Measurements from ENCODE around the gene TAF4. TPM values are rescaled to one million over a fixed set of nuclear protein-coding genes. Genes with fewer than 3 reads are reported as not detected.

The TAF4 gene
- total RNA-seq, 2 donors from 2014 or later: 25.5 to 39.9 TPM

DNA sequence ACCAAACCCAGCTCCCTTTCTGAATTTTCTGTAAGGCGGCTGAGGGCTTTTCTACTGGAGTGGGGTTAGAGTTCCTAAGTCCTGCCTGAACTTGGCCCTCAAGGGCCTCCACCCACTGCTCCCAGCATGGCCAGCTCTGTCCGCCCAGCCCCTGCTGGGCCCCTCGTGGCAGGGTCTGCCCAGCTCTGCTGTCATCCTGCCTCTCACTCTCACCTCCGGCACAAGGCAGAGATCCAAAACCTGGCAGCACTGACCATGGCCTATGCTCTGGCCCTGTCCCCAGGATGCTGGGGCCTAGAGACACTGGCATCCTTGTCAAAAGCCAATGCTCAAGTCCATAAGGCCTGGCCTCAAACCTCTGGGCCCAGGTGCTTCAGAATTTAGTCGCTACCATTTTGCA, 61.1 kb downstream of the TAF4 start:
- H3K9me3 Mint-ChIP-seq: no peaks in the 10 kb centered on the region
- Histone ChIP-seq H3K9me3 (ENCODE audit: control insufficient read depth, low read length) (no peaks in the 10 kb centered on the region), H3K4me1 (ENCODE audit: control insufficient read depth, insufficient read depth, low read length) (no peaks in the 10 kb centered on the region), H3K9ac (ENCODE audit: extremely low read depth, low read length, poor library complexity, severe bottlenecking) (no peak overlapping the region), H3K4me3 (ENCODE audit: low read length) (no peak overlapping the region), H3K27me3 (ENCODE audit: control insufficient read depth, insufficient read depth, low read length, poor library complexity, severe bottlenecking) (no peaks in the 10 kb centered on the region), H3K27ac (ENCODE audit: low read depth, low read length) (no peak overlapping the region), H3K36me3 (ENCODE audit: control insufficient read depth, insufficient read depth, low read length) (peaks cover 89% of the 10 kb centered on the region)
- H3K36me3 Mint-ChIP-seq (ENCODE audit: low read depth): peaks cover 70% of the 10 kb centered on the region
- no peak overlapping the region for H3K27ac Mint-ChIP-seq
- TF ChIP-seq, protein P1, sequence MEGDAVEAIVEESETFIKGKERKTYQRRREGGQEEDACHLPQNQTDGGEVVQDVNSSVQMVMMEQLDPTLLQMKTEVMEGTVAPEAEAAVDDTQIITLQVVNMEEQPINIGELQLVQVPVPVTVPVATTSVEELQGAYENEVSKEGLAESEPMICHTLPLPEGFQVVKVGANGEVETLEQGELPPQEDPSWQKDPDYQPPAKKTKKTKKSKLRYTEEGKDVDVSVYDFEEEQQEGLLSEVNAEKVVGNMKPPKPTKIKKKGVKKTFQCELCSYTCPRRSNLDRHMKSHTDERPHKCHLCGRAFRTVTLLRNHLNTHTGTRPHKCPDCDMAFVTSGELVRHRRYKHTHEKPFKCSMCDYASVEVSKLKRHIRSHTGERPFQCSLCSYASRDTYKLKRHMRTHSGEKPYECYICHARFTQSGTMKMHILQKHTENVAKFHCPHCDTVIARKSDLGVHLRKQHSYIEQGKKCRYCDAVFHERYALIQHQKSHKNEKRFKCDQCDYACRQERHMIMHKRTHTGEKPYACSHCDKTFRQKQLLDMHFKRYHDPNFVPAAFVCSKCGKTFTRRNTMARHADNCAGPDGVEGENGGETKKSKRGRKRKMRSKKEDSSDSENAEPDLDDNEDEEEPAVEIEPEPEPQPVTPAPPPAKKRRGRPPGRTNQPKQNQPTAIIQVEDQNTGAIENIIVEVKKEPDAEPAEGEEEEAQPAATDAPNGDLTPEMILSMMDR (conservative IDR thresholded peaks at IDR 0.05): no peak
- no peak overlapping the region for H3K4me3 Mint-ChIP-seq
- no peaks in the 10 kb centered on the region for H3K27me3 Mint-ChIP-seq (ENCODE audit: insufficient read depth)
- WGBS, 2 experiments (ENCODE audit: insufficient coverage in 1 of 2, insufficient read length in 1 of 2): 97 to 100% methylated on average over 3 to 5 of the region's 5 CpGs
- no peaks in the 10 kb centered on the region for H3K4me1 Mint-ChIP-seq
- no peak for DNase-seq

DNA sequence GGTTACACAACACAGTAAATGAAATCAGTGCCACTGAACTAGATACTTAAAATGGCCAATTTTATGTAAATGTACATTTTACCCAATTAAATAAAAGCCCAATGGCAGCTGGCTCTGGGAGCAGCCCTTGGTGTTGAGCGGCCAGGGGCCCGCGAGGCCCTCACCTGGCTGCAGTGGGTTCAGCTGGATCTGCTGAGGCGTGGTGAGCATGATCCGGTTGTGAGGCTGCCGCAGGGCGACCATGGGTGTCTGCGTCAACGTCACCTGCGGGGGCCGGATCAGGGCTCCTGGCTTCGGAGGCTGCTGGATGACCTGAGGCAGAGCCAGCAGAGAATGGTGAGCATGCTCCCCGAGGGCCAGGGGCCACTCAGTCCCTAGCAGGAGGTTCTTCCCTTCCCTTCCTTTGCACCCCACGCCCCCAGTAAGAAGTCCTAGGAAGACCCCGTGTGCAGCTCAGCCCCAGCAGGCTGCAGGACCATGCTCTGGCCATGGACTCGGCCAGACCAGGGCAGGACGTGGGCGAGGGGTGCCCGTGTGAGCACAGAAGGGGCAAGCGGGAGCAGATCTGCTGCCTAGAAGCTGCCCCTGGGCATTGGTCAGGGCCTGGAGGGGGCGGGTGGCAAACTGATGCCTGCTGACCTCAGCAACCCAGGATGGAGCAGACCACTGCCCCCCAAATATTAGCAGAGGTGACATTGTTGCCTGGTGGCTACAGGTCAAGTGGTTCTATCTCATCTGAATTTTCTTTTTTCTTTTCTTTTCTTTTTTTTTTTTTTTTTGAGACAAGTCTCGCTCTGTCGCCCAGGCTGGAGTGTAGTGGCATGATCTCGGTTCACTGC, 61.9 kb downstream of the TAF4 start:
- H3K4me3 ChIP-seq (ENCODE audit: low read length): no peak overlapping the region
- 96 to 98% methylated on average over 7 to 24 of the region's 24 CpGs for WGBS, 2 experiments (ENCODE audit: insufficient coverage in 1 of 2, insufficient read length in 1 of 2)
- H3K36me3 Mint-ChIP-seq (ENCODE audit: low read depth): peaks cover 69% of the 10 kb centered on the region
- no peaks in the 10 kb centered on the region for H3K9me3 Mint-ChIP-seq
- H3K27ac Mint-ChIP-seq: no peak overlapping the region
- peaks cover 89% of the 10 kb centered on the region for H3K36me3 ChIP-seq (ENCODE audit: control insufficient read depth, insufficient read depth, low read length)
- H3K27ac ChIP-seq (ENCODE audit: low read depth, low read length): no peak overlapping the region
- no peak overlapping the region for H3K9ac ChIP-seq (ENCODE audit: extremely low read depth, low read length, poor library complexity, severe bottlenecking)
- no peaks in the 10 kb centered on the region for H3K4me1 ChIP-seq (ENCODE audit: control insufficient read depth, insufficient read depth, low read length)
- no peak overlapping the region for H3K4me3 Mint-ChIP-seq
- H3K9me3 ChIP-seq (ENCODE audit: control insufficient read depth, low read length): no peaks in the 10 kb centered on the region
- DNase-seq: no peak
- H3K4me1 Mint-ChIP-seq: no peaks in the 10 kb centered on the region
- TF ChIP-seq, protein P1 (conservative IDR thresholded peaks at IDR 0.05): no peak
- H3K27me3 ChIP-seq (ENCODE audit: control insufficient read depth, insufficient read depth, low read length, poor library complexity, severe bottlenecking): no peaks in the 10 kb centered on the region
- no peaks in the 10 kb centered on the region for H3K27me3 Mint-ChIP-seq (ENCODE audit: insufficient read depth)

DNA sequence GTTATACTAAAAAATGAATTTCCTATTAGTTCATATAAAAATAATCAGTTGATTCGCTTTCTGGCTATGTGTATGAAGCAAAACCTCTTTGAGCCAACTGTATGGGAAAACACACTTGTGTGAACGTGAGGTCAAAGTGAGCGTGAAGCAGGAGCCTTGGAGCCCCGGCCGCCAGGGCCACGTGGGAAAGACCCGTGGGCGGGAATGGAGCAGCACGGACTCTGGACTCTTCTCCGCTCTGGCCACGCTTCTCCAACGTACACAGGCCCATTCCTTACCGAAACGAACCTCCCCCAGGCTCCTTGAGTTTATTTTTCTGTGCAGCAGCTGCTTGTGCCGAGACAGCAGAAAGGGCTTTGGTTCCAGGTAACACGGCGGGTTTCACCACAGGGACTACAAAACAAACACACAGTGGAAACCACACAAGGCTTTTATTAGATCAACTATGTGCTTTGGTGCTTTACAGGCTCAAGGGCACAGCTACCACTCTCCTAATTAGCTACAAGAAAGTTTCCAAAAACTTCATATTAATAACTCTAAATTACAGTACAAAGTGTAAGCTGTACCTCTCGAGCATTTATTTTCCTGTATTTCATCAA, 62.7 kb downstream of the TAF4 start:
- no peak for DNase-seq
- TF ChIP-seq, protein P1 (conservative IDR thresholded peaks at IDR 0.05): no peak
- Mint-ChIP-seq H3K27ac (no peak overlapping the region), H3K4me3 (no peak overlapping the region), H3K36me3 (ENCODE audit: low read depth) (peaks cover 74% of the 10 kb centered on the region), H3K4me1 (no peaks in the 10 kb centered on the region), H3K27me3 (ENCODE audit: insufficient read depth) (no peaks in the 10 kb centered on the region), H3K9me3 (no peaks in the 10 kb centered on the region)
- H3K27me3 ChIP-seq (ENCODE audit: control insufficient read depth, insufficient read depth, low read length, poor library complexity, severe bottlenecking): no peaks in the 10 kb centered on the region
- no peak overlapping the region for H3K27ac ChIP-seq (ENCODE audit: low read depth, low read length)
- H3K9me3 ChIP-seq (ENCODE audit: control insufficient read depth, low read length): no peaks in the 10 kb centered on the region
- WGBS, 2 experiments (ENCODE audit: insufficient coverage in 1 of 2, insufficient read length in 1 of 2): 94 to 98% methylated on average over 13 to 18 of the region's 18 CpGs
- no peak overlapping the region for H3K4me3 ChIP-seq (ENCODE audit: low read length)
- no peak overlapping the region for H3K9ac ChIP-seq (ENCODE audit: extremely low read depth, low read length, poor library complexity, severe bottlenecking)
- peaks cover 89% of the 10 kb centered on the region for H3K36me3 ChIP-seq (ENCODE audit: control insufficient read depth, insufficient read depth, low read length)
- H3K4me1 ChIP-seq (ENCODE audit: control insufficient read depth, insufficient read depth, low read length): no peaks in the 10 kb centered on the region

Data from endodermal cell (in vitro differentiated cells).